ENCODE measurements around the gene GUCA2B. TPM values are rescaled to one million over a fixed set of nuclear protein-coding genes. Genes with fewer than 3 reads are reported as not detected.

GUCA2B gene
- total RNA-seq, 4 donors from 2014 or later, result not detected

DNA sequence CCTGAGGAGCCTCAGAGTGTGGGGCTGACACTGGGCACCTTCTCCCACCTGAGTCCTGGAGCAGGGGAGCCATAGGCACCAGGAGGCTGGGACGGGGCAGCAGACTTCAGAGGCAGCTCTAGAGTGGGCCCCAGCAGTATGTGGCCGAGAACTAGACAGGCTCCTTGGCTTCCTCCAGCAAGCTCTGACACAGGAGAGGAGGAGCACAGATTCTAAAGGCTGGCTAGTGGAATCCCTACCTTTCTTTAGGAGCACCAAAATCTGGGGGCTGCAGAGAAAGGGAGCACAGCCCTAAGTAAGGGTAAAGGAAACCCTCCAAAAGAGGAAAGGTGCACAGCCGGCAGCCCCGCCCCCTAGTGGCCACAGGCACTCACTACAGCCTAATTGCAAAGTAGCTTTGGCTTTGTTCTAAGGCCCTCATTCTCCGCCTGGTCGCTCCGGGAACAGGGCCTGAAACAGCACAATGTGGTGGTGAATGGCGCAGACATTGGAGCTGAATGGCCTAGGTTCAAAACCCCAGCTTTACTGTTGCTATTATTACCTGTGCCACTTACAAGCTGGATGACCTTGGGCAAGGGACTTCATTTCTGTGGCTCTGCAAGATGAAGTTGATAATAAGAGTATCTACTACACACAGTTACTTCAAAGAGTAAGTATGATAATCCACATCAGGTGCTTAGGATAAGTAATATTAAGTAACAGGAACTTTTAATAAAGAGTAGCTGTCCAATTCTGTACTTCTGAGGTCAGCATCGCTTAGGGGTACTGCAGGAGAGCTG lies 20.1 kb downstream of the GUCA2B start:
- peak; percentile 51 for DNase-seq
- no peaks in the 10 kb centered on the region for H3K36me3 ChIP-seq
- TF ChIP-seq, protein P1, sequence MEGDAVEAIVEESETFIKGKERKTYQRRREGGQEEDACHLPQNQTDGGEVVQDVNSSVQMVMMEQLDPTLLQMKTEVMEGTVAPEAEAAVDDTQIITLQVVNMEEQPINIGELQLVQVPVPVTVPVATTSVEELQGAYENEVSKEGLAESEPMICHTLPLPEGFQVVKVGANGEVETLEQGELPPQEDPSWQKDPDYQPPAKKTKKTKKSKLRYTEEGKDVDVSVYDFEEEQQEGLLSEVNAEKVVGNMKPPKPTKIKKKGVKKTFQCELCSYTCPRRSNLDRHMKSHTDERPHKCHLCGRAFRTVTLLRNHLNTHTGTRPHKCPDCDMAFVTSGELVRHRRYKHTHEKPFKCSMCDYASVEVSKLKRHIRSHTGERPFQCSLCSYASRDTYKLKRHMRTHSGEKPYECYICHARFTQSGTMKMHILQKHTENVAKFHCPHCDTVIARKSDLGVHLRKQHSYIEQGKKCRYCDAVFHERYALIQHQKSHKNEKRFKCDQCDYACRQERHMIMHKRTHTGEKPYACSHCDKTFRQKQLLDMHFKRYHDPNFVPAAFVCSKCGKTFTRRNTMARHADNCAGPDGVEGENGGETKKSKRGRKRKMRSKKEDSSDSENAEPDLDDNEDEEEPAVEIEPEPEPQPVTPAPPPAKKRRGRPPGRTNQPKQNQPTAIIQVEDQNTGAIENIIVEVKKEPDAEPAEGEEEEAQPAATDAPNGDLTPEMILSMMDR (IDR thresholded peaks at IDR 0.05), result peak; percentile 77 to 92 (median 81)
- no peak for TF ChIP-seq POLR2A (IDR thresholded peaks at IDR 0.05)
- H3K4me1 ChIP-seq, result no peaks in the 10 kb centered on the region
- H3K4me3 ChIP-seq, result no peak overlapping the region
- no peaks in the 10 kb centered on the region for H3K9me3 ChIP-seq
- H3K27me3 ChIP-seq, result no peaks in the 10 kb centered on the region
- intact Hi-C loops (cut with DNase I; ENCODE audit: low total_unique reads), result no loop called here
- no peak overlapping the region for H3K27ac ChIP-seq

DNA sequence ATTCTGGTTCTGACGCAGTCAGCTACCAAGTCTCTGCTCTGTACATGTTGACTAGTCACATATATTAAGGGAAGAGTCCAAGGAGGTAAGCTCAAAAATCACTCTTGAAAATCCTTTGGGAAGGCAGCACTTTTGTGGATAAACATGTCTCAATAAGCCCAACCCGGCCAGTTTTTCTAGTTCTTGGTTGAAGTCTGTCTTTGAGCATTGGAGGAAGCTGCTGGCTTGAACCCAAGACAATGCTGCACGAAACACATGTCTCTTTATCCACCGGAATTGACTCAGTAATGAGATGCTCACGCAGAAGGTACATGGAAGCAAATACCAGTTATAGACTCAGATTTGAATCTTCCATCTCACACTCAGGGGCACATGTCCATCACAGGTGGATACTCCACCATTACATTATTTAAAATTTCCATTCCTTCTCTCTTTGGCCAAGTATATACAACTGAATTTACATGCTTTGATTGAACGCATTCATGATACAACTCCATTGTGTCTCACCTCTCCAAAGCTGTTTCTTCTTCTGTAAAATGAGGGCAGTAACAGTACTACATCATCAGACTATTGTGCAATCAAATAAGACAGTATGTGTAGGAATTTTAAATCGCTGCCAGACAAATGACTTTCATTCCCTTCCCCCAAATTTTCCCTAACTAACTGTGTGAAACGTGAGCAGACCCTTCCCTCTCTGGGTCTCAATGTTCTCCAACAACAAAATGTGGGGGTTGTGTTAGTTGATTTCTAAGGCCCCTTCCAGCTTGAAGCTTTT lies 20.9 kb downstream of the GUCA2B start:
- no peak overlapping the region for H3K27ac ChIP-seq
- no peak for DNase-seq
- no peaks in the 10 kb centered on the region for H3K36me3 ChIP-seq
- TF ChIP-seq POLR2A (IDR thresholded peaks at IDR 0.05), result no peak
- TF ChIP-seq, protein P1 (IDR thresholded peaks at IDR 0.05), result no peak
- H3K27me3 ChIP-seq, result no peaks in the 10 kb centered on the region
- no peaks in the 10 kb centered on the region for H3K9me3 ChIP-seq
- intact Hi-C loops (cut with DNase I; ENCODE audit: low total_unique reads), result no loop called here
- H3K4me3 ChIP-seq, result no peak overlapping the region
- no peaks in the 10 kb centered on the region for H3K4me1 ChIP-seq

DNA sequence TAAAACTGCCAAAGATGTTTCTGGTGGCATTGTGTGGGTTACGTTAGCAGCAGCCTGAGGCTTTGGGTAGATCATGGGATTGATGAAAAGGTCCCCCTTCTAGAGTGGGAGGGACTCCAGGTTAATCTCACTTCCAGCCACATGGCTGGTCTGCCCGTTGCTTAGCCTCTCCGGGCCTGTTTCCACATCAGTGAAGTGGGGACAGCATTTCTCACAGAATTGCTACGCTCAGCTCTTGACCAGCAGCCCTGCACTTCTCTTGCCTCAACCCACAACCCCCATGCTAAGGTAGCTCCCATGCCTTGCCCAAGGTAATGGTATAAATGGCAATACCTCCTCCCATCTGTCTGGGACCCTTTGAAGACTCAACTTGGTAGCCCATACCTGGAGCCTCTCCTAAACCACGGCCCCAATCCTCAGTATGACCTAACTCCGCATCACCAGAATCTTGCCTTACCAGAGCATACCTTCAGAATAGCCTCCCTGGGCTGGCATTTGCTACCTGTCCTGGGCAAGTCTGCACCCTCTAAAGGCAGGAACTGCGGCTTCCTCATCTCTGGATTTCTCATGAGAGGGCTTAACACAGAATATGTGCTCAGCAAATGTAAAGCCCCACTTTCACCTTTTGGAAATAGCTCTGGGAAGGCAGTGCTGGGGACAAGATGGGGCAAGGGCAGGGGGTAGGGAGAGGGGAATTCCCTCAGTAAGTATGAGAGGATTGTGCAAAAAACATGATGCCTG lies 22.3 kb downstream of the GUCA2B start:
- Histone ChIP-seq H3K27me3 (no peaks in the 10 kb centered on the region), H3K9me3 (no peaks in the 10 kb centered on the region), H3K36me3 (no peaks in the 10 kb centered on the region), H3K27ac (no peak overlapping the region), H3K4me3 (no peak overlapping the region), H3K4me1 (peaks cover 0 to 12% of the 10 kb centered on the region in 2 donors)
- DNase-seq, result no peak
- intact Hi-C loops (cut with DNase I; ENCODE audit: low total_unique reads), result no loop called here
- TF ChIP-seq POLR2A (IDR thresholded peaks at IDR 0.05), result no peak
- TF ChIP-seq, protein P1 (IDR thresholded peaks at IDR 0.05), result no peak

DNA sequence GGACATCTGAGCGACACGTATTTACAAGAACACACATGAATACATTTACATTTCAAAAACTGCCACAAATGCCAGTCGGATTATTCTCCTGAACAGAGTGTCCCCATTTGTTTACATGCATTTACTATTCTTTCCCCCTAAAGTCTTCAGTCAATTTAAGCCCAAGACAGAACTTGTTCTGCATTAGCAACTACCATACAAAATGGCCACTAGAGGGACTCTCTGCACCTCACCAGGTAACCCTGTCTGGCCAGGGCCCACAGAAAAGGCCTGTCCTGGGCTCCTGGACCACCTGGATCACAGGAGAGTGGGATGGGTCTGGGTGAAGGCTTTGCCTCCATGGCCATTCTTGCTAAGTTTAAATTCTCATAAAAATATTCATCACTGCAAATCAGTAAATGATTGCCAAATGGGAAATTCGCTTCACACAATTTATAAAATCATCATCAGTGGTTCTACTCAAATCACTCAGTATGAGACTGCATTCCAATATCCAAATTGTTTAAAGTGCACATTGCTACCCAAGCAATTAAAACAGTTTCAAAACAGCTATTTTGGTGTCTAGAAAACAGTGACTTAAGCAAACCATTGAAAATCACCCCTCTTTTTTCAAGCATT lies 23.8 kb downstream of the GUCA2B start:
- H3K4me3 ChIP-seq, result no peak overlapping the region
- TF ChIP-seq POLR2A (IDR thresholded peaks at IDR 0.05), result no peak
- TF ChIP-seq, protein P1 (IDR thresholded peaks at IDR 0.05), result peak; percentile 20 to 58 (median 36)
- H3K36me3 ChIP-seq, result no peaks in the 10 kb centered on the region
- no peaks in the 10 kb centered on the region for H3K9me3 ChIP-seq
- intact Hi-C loops (cut with DNase I; ENCODE audit: low total_unique reads), result no loop called here
- peaks cover 0 to 12% of the 10 kb centered on the region in 2 donors for H3K4me1 ChIP-seq
- no peaks in the 10 kb centered on the region for H3K27me3 ChIP-seq
- H3K27ac ChIP-seq, result peak overlapping the region; percentile 14 to 35
- DNase-seq, result no peak

Measured in uterus (tissue), 4 donors.